KMS-11 (cell line): ENCODE results near the gene TMEM184A.
"Not testable (repeated sequence)": the region's sequence is repeated elsewhere in the genome, so short reads cannot be mapped to it uniquely, and the experiment has no call there.

Experiments
- H2AFZ ChIP-seq: fragments of 200-600 bp; sonication (generic); 2 replicates; pipeline ENCODE4 v1.6.1; 2016; ENCODE audit warnings: antibody characterized with exemption, mixed run types, low read depth
- H3K27ac ChIP-seq: fragments of 200-600 bp; sonication (generic); 2 replicates; pipeline ENCODE4 v1.6.1; 2016; ENCODE audit warnings: mild to moderate bottlenecking, mixed run types
- H3K27me3 ChIP-seq: fragments of 200-600 bp; sonication (generic); 2 replicates; pipeline ENCODE4 v1.6.1; 2017; ENCODE audit warnings: mild to moderate bottlenecking, low read depth, mixed run types, moderate library complexity; ENCODE audit not compliant: insufficient read depth
- H3K36me3 ChIP-seq: fragments of 200-600 bp; sonication (generic); 2 replicates; pipeline ENCODE4 v1.6.1; 2017; ENCODE audit warnings: mild to moderate bottlenecking, mixed run types; ENCODE audit not compliant: insufficient read depth
- H3K4me1 ChIP-seq: fragments of 200-600 bp; sonication (generic); 2 replicates; pipeline ENCODE4 v1.6.1; 2016; ENCODE audit warnings: mild to moderate bottlenecking, low read depth, mixed run types; ENCODE audit not compliant: poor library complexity, severe bottlenecking
- H3K4me2 ChIP-seq: fragments of 200-600 bp; sonication (generic); 2 replicates; pipeline ENCODE4 v1.7.0; 2016; ENCODE audit warnings: mild to moderate bottlenecking, mixed run types
- H3K4me3 ChIP-seq: fragments of 200-600 bp; sonication (generic); IDR thresholded peaks from 2 replicates; pipeline ENCODE4 v1.6.1; 2017; ENCODE audit warnings: low read depth, low read length, mixed read lengths; ENCODE audit not compliant: insufficient read depth
- H3K79me2 ChIP-seq: fragments of 200-600 bp; sonication (generic); 2 replicates; pipeline ENCODE4 v1.6.1; 2016; ENCODE audit warnings: low read depth, mixed run types; ENCODE audit not compliant: insufficient read depth
- H3K9ac ChIP-seq: fragments of 200-600 bp; sonication (generic); 2 replicates; pipeline ENCODE4 v1.6.1; 2016; ENCODE audit warnings: mild to moderate bottlenecking, mixed run types
- H4K20me1 ChIP-seq: fragments of 200-600 bp; sonication (generic); 2 replicates; pipeline ENCODE4 v1.6.1; 2016; ENCODE audit warnings: mild to moderate bottlenecking, mixed run types; ENCODE audit not compliant: insufficient read depth
- TF ChIP-seq, protein P1 (sequence below): fragments of 200-600 bp; sonication (generic); conservative IDR thresholded peaks from 2 replicates; pipeline ENCODE4 v1.6.1; 2017; ENCODE audit warnings: low read depth, mild to moderate bottlenecking, antibody characterized with exemption, low read length, moderate library complexity, mixed read lengths

Gene TMEM184A

DNA sequence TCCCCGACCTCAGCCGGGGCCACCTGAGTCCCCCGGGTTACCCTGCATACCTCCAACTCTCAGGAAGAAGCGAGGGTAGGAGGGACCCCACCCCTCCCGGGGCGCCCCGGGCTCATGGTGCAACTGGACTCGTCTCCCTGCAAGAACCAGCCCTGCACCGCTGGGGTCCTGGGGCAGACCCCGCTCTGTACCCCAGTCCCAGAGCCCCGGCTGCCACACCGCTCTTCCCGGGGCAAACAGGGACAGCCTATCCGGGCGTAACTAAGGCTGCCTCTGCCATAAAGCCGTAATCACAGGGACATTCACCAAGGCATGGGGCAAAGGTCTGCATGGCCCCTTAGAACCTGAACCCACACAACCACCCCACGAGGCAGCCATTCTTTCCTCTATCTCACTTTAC is 32.2 kb downstream of the TMEM184A start:
- H3K4me1 ChIP-seq = no peaks in the 10 kb centered on the region
- H3K4me2 ChIP-seq = no peak overlapping the region
- H4K20me1 ChIP-seq = no peaks in the 10 kb centered on the region
- H3K9ac ChIP-seq = no peak overlapping the region
- H3K4me3 ChIP-seq = no peak overlapping the region
- H2AFZ ChIP-seq = no peak overlapping the region
- H3K27ac ChIP-seq = no peak overlapping the region
- no peaks in the 10 kb centered on the region for H3K79me2 ChIP-seq
- peaks cover 80% of the 10 kb centered on the region for H3K27me3 ChIP-seq
- H3K36me3 ChIP-seq = no peaks in the 10 kb centered on the region
- TF ChIP-seq, protein P1, sequence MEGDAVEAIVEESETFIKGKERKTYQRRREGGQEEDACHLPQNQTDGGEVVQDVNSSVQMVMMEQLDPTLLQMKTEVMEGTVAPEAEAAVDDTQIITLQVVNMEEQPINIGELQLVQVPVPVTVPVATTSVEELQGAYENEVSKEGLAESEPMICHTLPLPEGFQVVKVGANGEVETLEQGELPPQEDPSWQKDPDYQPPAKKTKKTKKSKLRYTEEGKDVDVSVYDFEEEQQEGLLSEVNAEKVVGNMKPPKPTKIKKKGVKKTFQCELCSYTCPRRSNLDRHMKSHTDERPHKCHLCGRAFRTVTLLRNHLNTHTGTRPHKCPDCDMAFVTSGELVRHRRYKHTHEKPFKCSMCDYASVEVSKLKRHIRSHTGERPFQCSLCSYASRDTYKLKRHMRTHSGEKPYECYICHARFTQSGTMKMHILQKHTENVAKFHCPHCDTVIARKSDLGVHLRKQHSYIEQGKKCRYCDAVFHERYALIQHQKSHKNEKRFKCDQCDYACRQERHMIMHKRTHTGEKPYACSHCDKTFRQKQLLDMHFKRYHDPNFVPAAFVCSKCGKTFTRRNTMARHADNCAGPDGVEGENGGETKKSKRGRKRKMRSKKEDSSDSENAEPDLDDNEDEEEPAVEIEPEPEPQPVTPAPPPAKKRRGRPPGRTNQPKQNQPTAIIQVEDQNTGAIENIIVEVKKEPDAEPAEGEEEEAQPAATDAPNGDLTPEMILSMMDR = no peak

DNA sequence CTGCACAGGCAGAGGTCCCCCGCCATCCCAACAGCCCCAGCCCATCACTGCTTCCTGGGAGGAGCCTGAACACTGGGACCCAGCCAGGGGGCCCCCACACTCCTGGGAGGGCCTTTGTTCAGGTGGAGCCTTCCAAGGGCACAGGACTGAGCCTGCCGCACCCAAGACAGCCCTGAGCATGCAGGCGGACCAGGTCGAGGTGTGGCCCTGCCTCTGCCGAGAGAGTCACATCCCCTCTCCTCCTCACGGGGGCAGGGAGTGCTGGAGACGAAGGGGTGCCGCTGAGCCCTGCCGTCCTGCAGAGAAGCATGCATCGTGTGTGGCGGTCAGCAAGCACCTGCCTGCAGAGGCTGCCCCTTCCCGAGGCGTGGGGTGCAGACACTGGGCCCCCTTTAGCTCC is 32.8 kb downstream of the TMEM184A start:
- H3K79me2 ChIP-seq = no peaks in the 10 kb centered on the region
- TF ChIP-seq, protein P1 = no peak
- H3K9ac ChIP-seq = no peak overlapping the region
- H3K4me3 ChIP-seq = no peak overlapping the region
- H3K27me3 ChIP-seq = peaks cover 79% of the 10 kb centered on the region
- H3K4me2 ChIP-seq = no peak overlapping the region
- no peaks in the 10 kb centered on the region for H3K36me3 ChIP-seq
- no peak overlapping the region for H2AFZ ChIP-seq
- H3K4me1 ChIP-seq = no peaks in the 10 kb centered on the region
- H4K20me1 ChIP-seq = no peaks in the 10 kb centered on the region
- H3K27ac ChIP-seq = no peak overlapping the region

DNA sequence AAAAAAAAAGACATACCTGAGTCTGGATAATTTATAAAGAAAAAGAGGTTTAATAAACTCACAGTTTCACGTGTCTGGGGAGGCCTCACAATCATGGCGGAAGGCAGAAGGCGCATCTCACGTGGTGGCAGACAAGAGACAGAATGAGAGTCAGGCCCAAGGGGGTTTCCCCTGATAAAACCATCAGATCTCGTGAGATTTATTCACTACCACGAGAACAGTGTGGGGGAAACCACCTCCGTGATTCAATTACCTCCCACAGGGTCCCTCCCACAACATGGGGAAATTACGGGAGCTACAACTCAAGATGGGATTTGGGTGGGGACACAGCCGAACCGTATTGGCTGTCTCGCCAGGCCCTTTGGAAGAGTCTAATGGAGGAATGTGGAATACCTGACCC is 34.5 kb downstream of the TMEM184A start:
- no peaks in the 10 kb centered on the region for H4K20me1 ChIP-seq
- no peak overlapping the region for H3K4me3 ChIP-seq
- no peak overlapping the region for H2AFZ ChIP-seq
- no peak overlapping the region for H3K4me2 ChIP-seq
- H3K36me3 ChIP-seq = no peaks in the 10 kb centered on the region
- TF ChIP-seq, protein P1 = no peak
- H3K4me1 ChIP-seq = no peaks in the 10 kb centered on the region
- H3K9ac ChIP-seq = no peak overlapping the region
- H3K27ac ChIP-seq = no peak overlapping the region
- H3K79me2 ChIP-seq = no peaks in the 10 kb centered on the region
- peaks cover 69% of the 10 kb centered on the region for H3K27me3 ChIP-seq

DNA sequence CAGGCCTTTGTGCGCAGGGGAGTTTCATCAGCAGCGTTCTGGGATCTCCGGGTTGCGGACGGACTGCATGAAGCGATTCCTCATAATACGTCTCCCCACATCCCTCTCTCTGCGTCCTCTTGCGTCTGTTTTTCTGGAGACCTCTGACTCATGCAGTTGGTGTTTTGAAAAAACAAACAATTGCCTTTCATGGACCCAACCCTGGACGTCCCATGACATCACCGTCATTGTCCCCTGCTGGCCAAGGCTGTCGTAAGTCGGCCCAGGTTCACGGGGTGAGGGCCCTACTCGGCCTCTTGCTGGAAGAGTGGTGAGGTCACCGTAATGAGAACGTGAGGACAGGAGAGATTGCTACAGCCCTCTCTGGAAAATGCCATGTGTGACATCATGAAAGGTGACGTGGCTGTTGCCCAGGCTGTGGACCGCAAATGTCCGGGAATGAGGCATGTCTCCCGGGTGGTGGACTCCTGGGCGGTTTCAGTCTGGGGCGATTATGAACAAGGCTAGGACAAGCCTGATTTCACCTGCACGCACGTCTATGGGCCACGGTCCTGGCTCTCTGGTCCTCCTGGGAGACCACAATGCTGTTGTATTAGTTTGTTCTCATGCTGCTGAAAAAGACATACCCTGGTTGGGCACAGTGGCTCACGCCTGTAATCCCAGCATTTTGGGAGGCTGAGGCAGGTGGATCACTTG is 35.3 kb downstream of the TMEM184A start:
- no peaks in the 10 kb centered on the region for H3K4me1 ChIP-seq
- H4K20me1 ChIP-seq = no peaks in the 10 kb centered on the region
- TF ChIP-seq, protein P1 = no peak
- H3K4me3 ChIP-seq = no peak overlapping the region
- H3K36me3 ChIP-seq = no peaks in the 10 kb centered on the region
- H3K9ac ChIP-seq = no peak overlapping the region
- no peak overlapping the region for H2AFZ ChIP-seq
- H3K4me2 ChIP-seq = no peak overlapping the region
- H3K27ac ChIP-seq = no peak overlapping the region
- H3K27me3 ChIP-seq = peaks cover 64% of the 10 kb centered on the region
- no peaks in the 10 kb centered on the region for H3K79me2 ChIP-seq

DNA sequence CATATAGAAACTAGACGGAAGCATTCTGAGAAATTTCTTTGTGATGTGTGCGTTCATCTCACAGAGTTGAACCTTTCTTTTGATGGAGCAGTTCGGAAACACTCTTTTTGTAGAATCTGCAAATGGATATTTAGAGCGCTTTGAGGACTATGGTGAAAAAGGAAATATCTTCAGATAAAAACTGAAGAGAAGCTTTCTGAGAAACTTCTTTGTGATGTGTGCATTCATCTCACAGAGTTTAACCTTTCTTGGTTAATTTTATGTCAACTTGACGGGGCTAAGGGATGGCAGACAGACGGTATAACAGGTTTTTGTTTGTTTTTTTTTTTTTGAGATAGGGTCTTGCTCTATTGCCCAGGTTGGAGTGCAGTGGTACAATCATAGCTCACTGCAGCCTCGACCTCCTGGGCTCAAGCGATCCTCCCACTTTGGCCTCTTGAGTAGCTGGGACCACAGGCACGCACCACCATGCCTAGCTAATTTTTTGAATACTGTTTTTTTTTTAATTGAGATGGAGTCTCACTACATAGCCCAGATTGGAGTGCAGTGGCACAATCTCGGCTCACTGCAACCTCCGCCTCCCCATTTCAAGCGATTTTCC is 36.6 kb downstream of the TMEM184A start:
- not testable (repeated sequence) for H4K20me1 ChIP-seq, H2AFZ ChIP-seq, H3K9ac ChIP-seq, H3K36me3 ChIP-seq, H3K4me3 ChIP-seq, H3K4me1 ChIP-seq, H3K79me2 ChIP-seq, H3K4me2 ChIP-seq, H3K27ac ChIP-seq
- peaks cover 58% of the 10 kb centered on the region for H3K27me3 ChIP-seq
